Kidney glomerular epithelial cell (primary cell): Measurements from ENCODE around the gene SMAGP.
"Not testable (repeated sequence)": the region's sequence is repeated elsewhere in the genome, so short reads cannot be mapped to it uniquely, and the experiment has no call there.

Experiments
- DNase-seq: peaks from one replicate; lab custom pipeline; 2025; lab: John Stamatoyannopoulos, UW

Gene SMAGP

DNA sequence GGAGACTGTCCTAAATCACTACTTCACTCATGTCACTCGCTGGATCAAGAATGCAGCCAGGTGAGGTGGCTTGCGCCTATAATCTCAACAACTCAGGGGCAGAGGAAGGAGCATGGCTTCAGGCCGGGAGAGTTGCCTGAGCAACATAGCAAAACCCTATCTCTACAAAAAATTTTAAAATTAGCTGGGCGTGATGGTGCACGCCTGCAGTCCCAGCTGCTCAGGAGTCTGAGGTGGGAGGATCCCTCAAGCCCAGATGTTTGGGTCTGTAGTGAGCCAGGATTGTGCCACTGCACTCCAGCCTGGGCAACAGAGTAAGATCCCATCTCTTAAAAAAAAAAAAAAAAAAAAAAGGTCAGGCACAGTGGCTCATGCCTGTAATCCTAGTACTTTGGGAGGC is 5.9 kb downstream of the SMAGP start:
- no peak for DNase-seq

DNA sequence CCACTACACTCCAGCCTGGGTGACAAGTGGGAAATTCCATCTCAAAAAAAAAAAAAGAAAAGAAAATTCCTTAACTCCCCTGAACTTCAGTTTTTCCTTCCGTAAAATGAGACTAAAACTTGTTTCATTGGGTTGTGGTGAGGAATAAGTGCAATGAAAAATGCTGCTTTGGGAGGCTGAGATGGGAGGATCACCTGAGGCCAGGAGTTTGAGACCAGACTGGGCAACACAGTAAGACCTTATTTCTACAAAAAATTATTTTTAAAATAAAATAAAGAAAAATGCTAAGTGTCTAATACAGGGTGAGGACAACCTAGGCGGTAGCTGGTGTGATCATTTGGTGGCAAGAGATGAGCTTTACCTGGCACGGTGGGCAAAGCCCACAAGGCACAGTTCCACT is 6.9 kb downstream of the SMAGP start:
- no peak for DNase-seq

DNA sequence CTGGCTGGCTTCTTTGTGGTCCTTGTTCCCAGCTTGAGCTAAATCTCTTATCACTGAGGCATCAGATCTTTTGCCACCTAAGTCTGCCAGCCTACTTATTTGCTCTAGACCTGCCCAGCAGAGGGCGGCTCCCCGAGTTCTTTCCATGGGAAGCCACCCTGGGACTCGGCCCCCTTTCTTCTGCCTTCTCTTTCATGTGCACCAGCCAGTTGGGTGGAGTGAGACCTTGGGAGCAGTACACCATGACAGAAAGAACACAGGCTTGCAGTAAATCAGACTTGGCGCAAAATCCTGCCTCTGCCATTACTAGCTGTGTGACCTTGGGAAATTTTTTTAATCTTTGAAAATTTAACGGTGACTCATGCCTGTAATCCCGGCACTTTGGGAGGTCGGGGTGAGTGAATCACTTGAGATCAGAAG is 7.4 kb downstream of the SMAGP start:
- peak; percentile 36 for DNase-seq

DNA sequence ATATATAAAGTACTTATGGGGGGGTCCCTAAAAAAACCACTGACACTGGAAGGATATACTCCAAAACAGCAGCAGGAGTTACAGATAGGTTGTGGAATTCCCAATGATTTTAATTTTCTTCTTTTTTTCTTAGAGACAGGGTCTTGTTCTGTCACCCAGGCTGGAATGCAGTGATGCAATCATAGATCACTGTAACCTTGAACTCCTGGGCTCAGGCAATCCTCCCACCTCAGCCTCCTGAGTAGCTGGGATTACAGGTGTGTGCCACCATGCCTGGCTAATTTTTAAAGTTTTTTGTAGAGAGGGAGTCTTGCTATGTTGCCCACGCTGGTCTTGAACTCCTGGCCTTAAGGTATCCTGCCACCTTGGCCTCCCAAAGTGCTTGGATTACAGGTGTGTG is 10.6 kb downstream of the SMAGP start:
- DNase-seq, result not testable (repeated sequence)

DNA sequence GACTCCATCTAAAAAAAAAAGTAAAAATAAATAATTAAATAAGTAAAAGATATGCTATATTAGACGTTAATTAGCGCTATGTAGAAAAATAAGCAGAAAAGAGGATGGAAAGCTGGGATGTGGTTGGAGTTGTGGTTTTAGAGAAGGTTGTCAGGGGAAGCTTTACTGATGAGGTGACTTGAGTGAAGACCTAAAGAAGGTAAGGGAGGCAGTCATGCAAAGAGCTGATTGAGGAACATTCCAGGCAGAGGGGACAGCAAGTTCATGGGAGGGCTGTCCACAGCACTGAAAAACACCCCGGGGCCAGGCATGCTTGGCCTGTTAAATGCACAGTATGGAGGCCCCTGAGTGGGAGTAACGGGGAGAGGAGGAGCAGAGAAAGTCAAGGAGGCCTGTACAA is 15.7 kb downstream of the SMAGP start:
- DNase-seq, result no peak

DNA sequence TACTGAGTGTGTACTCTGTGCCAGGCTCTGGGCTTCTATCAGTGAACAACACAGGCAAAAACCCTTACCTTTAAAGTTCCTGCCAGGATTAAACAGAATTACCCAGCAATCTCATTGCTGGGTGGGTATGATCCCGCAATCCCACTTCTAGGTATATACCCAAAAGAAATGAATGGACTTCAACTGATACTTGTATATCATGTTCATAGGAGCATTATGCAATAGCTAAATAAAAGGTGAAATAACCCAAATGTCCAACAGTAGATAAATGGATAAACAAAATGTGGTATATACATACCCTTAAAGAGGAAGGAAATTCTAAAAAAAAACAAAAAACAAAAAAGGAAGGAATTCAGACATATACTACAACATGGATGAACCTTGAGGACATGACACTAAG is 16.9 kb downstream of the SMAGP start:
- DNase-seq, result no peak

DNA sequence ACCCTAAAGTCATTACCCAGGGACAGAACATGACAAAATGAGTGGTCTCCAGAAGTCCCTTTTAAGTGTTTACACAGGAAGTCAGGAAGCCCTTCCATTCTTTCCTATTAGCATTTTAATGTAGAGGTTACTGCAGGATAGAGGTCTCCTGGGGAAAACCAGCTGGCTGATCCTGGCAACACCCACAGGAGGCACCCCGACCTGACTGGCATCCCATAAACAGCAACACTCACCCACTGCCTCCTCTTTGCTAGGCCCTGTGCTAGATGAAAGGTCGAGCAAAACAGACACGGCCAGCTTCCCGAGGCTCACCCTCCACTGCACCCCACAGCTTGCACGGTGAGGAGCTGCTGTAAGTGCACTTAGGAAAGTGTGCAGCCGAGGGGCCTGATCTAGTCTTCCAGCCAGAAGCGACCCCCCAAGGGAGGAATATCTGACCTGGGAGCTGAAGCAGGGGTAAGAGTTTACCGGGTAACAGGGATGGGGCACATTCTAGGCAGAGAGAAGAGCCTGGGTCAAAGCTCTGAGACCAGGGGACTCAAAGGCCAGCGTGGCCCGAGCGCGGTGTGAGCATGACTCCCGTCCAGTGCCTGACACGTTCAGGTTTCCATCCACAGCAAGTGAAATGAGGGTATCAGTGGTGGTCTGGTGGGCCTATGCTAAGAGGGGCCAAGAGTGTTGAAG is 22.6 kb downstream of the SMAGP start:
- no peak for DNase-seq

DNA sequence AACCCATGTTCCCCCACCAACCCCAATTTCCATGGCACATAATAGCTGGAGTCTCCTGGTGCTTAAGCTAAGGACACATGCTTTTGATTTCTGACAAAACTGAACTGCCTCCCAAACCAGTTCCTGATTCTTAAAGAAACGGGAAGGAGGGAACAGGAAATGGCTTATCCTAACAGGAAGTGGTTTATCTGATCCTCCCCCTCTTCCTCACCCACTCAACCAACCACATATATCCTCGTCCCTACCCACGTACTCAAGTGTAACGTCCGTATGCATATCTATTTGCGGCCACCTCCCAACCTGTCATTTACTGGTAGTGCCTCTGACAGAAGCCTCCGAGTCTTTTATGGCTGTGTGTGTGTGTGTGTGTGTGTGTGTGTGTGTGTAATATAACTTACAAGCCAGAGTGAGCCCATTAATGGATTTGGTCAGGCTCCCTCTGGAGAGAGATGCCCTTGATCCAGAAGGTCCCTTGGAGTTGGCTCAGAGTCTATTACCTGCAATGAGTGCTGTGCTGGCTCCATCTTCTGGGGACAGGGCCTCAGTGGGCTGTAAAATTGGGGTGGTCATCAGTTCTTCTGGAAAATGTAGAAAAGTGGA is 23.9 kb downstream of the SMAGP start:
- DNase-seq, result no peak

DNA sequence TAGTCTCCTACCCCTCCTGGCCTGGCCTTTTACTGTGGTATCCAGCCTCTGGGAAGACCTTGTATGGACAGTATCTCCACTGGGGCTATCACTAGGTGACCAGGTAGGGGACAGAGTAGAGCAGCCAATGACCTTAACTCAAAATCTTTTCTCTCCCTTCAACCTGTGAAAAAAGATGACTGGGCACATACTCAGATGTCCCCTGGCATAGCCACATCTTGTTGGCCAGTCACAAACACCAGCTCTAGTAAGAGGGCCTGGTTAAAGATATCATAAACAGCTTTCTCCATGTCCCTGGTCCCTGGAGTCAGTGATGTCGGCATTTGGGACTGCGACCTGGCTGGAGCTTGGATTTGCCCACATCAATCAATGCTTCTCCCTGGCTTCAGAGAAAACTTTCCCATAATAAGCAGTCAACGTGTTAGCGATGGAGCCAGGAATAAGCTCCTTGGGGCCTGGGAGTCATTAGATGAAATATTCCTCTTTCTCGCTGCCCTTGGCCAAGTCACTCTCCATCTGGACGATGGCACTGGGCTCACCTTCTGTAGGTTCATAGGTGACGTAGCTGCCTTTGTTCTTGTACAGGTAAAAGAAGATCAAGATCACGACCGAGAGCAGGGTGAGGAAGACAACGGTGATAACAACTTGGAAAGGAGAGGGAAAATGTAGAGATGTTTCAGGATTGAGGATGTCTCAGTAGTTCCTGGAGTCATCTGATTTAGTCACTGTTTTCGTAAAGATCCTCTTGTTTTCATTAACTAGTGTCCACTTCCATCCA is 24.6 kb downstream of the SMAGP start:
- no peak for DNase-seq

DNA sequence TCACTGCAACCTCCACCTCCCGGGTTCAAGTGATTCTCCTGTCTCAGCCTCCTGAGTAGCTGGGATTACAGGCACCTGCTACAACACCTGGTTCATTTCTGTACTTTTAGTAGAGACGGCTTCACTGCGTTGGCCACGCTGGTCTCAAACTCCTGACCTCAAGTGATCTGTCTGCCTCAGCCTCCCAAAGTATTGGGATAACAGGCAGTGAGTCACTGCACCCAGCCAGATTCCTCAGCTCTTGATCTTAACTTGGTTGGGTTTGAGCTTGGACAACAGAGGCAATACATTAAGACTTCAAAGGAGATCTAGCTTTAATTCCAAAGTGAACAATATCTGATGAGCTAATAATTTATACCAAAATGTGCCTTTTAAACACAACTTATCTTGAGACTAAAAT is 25.9 kb downstream of the SMAGP start:
- DNase-seq, result no peak

DNA sequence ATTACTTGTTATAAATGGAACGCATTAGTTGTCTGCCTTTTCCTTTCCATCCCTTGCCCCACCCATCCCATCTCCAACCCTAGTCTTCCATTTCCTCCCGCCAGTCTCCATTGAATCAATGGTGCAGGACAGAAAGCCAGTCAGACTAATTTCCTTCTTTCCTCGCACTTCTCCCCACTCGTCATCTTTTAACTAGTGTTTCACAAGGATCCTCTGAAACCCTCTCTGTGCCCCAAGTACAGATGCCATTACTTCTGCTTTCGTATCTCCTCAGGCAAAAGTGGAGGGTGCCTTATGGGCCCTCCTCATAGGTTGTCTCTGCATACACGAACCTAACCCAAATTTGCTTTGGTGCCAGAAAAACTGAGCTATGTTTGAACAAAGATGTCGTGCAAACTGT is 27.3 kb downstream of the SMAGP start:
- DNase-seq, result no peak

DNA sequence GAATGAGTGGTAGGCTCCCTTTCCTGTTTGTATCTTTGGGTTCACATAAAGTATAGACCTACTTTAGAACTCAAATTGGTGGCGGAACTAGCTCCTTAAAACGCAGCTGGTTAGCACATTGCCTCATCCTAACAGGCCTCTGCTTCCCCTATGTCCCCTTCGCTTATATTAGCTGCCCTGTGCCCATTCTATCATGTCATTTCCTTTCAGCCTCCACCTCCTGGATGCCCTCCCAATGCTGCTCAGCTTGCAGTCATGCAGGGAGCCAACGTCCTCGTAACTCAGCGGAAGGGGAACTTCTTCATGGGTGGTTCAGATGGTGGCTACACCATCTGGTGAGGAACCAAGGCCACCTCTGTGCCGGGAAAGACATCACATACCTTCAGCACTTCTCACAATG is 28.1 kb downstream of the SMAGP start:
- DNase-seq, result no peak

DNA sequence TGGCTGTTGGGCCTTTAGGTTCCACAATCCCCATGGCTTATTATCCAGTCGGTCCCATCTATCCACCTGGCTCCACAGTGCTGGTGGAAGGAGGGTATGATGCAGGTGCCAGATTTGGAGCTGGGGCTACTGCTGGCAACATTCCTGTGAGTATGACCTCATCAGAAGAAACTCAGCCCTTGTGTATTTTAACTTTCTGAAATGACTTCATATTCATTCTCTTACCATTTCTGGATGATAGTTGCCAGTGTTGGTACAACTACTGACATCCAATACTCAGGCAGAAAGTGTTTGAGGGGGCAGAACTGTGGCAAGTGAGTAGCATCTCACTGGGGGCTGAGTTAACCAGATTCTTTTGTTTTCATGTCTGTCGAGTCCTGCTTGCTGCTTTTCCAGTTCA is 29.2 kb downstream of the SMAGP start:
- peak; percentile 34 for DNase-seq

DNA sequence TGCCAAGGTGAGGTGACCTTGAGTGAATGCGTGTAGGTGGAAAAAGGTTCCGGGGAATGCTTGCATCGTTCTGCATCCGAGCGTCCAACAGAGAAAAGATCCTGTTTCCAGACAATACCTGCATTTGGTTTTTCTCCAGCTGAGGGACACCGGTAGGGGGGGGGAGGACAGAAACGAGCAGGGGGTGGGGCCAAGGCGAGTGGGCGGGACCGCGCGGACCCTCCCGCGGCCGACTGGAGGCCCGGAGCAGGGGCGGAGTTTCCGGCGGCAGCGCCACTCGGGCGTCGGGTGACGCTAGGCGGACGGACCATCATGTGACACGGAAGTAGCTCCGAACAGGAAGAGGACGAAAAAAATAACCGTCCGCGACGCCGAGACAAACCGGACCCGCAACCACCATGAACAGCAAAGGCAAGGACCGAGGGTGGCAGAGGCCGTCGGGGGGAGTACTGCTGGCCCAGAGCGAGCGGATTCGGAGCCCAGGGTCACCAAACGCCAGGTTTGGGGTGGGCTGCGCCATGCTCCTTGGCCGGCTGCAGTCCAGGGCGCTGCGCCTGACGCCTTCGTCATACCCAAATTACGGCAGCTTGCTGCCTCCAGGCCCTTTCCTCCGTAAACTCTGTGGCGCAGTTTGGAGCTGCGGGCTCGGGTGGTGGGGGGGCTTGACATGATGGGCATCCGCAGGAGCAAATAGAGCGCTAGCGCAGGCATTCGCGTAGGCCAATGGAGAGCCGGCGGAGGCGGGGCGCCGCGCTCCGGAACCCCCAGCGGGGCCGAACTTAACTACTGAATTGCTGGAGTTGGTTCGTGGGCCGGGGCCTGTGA is 31.5 kb downstream of the SMAGP start, which contains the start of gene DAZAP2:
Gene DAZAP2 (plus strand): TSS at position 317 of the 825 bp plus-strand sequence. CDS start 82 bp downstream, at position 399.
- DNase-seq, result peak; percentile 95

DNA sequence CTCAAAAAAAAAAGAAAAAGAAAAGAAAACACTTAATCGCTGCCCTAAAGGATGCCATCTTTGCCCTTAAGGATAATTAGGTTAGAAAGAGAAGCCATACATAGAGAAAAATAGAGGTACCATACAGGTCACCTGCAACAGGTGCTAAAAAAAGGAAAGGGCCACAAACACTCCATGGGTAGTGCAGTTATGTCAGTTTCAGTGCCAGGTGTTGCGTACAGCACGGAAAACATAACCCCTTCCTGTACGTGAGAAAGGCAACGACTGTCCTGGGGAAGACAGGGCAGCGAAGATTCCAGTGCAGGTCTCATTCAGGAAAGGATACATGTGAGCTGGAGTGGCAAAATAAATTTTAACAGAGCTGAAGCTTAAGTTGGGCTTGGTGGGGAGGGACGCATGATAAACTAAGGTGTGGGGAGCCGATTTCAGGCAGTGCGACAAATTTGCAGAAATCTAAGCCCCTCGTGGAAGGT is 32.1 kb downstream of the SMAGP start:
- no peak for DNase-seq

DNA sequence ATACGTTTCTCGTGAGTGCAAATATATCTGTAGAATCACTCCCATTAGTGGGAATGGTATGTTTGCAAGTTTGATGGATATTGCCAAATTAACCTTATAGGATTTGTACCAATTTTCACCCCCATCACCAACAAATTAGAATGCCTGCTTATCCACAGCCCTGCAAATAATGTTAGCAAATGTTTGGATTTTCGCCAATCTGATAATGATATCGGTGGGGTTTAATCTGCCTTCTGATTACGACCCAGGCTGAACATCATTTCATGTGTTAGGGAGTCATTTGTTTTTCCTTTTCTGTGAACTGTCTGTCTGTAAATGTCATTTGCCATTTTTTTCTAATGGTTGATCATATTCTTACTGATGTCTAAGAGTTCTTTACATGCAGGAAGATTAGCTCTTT is 35.7 kb downstream of the SMAGP start:
- no peak for DNase-seq

DNA sequence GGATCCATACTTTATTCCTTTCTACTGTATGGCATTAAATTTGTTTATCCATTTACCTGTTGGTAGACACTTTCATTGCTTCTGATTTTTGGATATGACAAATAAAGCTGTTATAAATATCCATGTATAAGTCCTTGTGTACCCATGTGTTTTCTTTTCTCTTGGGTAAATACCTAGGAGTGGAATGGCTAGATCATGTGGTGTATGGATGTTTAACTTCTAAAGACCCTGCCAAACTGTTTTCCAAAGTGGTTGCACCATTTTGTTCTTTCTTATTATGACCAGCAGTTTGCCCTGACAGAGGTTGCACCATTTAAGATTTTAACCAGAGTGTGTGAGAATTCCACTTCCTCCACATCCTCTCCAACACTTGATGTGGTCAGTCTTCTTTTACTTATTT is 37.6 kb downstream of the SMAGP start:
- DNase-seq, result no peak

DNA sequence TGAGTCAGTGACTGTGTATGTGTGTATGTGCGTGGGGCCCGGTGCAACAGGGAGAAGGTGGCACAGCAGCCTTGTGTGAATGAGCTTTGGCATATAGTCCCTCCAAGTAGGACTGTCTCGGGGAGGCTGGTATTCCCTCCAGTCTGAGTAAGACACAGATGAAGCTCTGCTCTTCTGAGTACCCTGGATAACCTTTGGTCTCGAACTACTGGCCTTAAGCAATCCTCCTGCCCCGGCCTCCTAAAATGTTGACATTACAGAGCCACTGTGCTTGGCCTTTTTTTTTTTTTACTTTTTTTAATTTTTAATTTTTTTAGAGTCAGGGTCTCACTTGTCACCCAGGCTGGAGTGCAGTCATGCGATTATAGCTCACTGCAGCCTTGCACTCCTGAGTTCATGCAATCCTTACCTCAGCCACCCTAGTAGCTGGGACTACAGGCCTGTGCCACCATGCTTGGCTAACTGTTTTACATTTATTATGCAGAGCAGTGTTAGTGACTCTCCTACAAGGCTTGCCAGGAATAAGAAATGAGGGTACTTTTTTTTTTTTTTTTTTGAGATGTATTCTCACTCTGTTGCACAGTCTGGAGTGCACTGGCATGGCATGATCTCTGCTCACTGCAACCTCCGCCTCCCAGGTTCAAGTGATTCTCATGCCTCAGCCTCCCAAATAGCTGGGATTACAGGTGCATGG is 41.0 kb downstream of the SMAGP start:
- DNase-seq, result no peak

DNA sequence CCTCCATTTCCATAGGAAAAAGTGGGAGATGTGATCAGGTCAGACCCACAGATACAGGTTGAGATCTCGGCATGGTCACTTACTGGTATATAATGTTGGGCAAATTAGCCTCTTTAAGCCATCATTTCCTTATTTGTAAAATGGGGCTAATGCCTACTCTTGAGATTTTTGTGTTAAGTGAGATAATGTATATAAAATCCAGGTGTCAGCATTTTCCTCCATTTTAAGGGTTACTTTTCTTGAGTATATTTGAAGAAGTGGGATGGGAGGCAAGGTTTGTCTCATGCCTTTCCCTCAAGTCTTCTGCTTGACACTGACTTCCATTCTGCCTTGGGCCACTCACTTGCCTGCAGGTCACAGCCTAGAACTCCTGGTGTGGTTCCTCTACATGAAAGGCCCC is 42.3 kb downstream of the SMAGP start:
- no peak for DNase-seq

DNA sequence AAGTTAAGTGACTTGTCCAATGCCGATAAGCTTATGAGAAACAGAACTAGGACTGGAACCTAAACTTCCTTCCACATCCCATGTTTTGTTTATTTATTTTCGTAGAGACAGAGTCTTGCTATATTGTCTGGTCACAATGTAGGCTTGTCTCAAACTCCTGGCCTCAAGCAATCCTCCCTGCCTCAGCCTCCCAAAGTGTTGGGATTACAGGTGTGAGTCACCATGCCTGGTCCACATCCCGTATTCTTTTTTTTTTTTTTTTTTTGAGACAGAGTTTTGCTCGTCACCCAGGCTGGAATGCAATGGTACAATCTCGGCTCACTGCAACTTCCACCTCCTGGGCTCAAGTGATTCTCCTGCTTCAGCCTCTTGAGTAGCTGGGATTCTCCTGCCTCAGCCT is 43.1 kb downstream of the SMAGP start:
- DNase-seq, result not testable (repeated sequence)

DNA sequence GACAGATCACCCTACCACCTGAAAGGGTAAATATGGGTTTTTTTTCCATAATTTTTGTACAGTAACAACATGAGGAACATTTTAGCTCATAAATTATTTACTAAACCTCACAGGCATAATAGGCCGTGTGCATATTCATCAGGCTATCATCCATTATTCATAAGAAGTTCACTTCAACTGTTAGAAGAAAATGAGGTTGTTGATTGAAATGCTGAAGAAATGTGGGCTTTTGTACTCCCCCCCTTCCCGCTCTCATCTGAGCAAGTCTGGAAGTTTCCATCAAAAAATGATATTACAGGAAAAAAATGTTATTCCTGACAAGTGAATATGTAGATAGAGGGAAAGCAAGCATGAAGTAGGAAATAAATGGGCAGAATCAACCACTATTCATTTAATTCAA is 44.4 kb downstream of the SMAGP start:
- DNase-seq, result no peak

DNA sequence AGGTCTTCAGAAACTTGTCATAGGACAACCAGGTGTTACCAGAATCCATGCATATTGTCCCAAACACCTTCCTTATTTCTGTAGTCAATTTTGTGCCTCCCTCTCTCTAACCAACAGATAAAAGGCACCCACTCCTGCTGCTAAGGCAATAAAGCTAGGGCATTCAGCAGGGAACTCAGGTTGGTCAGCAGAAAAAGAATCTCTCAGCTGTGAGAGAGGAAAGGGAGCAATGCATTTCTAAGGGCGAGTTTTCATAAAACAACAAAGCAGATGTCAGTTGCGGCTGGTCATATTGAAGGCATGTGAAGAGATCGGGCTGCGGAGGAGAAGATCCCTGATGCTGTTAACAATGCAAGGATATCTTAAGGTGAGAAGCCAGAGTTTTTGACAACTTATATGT is 45.0 kb downstream of the SMAGP start:
- no peak for DNase-seq
